Ishikawa (cell line): ENCODE measurements around the gene DIP2C.

Source experiments
- CEBPB ChIP-seq: IDR thresholded peaks from 2 replicates; pipeline ENCODE4 v1.6.1; 2012
- CREB1 ChIP-seq: IDR thresholded peaks from 2 replicates; pipeline ENCODE4 v1.6.1; 2012; ENCODE audit warnings: low read depth
- EGR1 ChIP-seq: IDR thresholded peaks from 2 replicates; pipeline ENCODE4 v1.6.1; 2012
- EP300 ChIP-seq: IDR thresholded peaks from 2 replicates; pipeline ENCODE4 v1.6.1; 2012; ENCODE audit warnings: borderline replicate concordance
- FOXM1 ChIP-seq: IDR thresholded peaks from 2 replicates; pipeline ENCODE4 v1.6.1; 2012; ENCODE audit warnings: low read depth, borderline replicate concordance
- NFIC ChIP-seq: IDR thresholded peaks from 2 replicates; pipeline ENCODE4 v1.6.1; 2012
- RAD21 ChIP-seq: IDR thresholded peaks from 2 replicates; pipeline ENCODE4 v1.6.1; 2012; ENCODE audit warnings: low read depth
- TAF1 ChIP-seq: IDR thresholded peaks from 2 replicates; pipeline ENCODE4 v1.6.1; 2012; ENCODE audit warnings: low read depth, mild to moderate bottlenecking
- TCF12 ChIP-seq: IDR thresholded peaks from 2 replicates; pipeline ENCODE4 v1.6.1; 2012; ENCODE audit warnings: low read depth
- TEAD4 ChIP-seq: IDR thresholded peaks from 2 replicates; pipeline ENCODE4 v1.6.1; 2012
- USF1 ChIP-seq: IDR thresholded peaks from 2 replicates; pipeline ENCODE4 v1.6.1; 2012
- YY1 ChIP-seq: IDR thresholded peaks from 2 replicates; pipeline ENCODE4 v1.6.1; 2012; ENCODE audit warnings: low read depth
- ZBTB7A ChIP-seq: IDR thresholded peaks from 2 replicates; pipeline ENCODE4 v1.6.1; 2012; ENCODE audit warnings: low read depth
- TF ChIP-seq, protein P1 (sequence below): IDR thresholded peaks from 2 replicates; pipeline ENCODE4 v1.6.1; 2012; ENCODE audit warnings: low read depth, mild to moderate bottlenecking
- TF ChIP-seq, protein P2 (sequence below): IDR thresholded peaks from 2 replicates; pipeline ENCODE4 v1.6.1; 2012

Gene DIP2C

GRCh38 chr10:494556-494955 is 194.9 kb downstream of the DIP2C start:
- TF ChIP-seq EGR1 (no peak), TEAD4 (no peak), NFIC (no peak), YY1 (no peak), CEBPB (no peak), ZBTB7A (no peak), RAD21 (no peak), USF1 (no peak), EP300 (no peak), TAF1 (no peak), FOXM1 (no peak), CREB1 (no peak), TCF12 (no peak)
- TF ChIP-seq, protein P1, sequence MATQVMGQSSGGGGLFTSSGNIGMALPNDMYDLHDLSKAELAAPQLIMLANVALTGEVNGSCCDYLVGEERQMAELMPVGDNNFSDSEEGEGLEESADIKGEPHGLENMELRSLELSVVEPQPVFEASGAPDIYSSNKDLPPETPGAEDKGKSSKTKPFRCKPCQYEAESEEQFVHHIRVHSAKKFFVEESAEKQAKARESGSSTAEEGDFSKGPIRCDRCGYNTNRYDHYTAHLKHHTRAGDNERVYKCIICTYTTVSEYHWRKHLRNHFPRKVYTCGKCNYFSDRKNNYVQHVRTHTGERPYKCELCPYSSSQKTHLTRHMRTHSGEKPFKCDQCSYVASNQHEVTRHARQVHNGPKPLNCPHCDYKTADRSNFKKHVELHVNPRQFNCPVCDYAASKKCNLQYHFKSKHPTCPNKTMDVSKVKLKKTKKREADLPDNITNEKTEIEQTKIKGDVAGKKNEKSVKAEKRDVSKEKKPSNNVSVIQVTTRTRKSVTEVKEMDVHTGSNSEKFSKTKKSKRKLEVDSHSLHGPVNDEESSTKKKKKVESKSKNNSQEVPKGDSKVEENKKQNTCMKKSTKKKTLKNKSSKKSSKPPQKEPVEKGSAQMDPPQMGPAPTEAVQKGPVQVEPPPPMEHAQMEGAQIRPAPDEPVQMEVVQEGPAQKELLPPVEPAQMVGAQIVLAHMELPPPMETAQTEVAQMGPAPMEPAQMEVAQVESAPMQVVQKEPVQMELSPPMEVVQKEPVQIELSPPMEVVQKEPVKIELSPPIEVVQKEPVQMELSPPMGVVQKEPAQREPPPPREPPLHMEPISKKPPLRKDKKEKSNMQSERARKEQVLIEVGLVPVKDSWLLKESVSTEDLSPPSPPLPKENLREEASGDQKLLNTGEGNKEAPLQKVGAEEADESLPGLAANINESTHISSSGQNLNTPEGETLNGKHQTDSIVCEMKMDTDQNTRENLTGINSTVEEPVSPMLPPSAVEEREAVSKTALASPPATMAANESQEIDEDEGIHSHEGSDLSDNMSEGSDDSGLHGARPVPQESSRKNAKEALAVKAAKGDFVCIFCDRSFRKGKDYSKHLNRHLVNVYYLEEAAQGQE: no peak
- TF ChIP-seq, protein P2, sequence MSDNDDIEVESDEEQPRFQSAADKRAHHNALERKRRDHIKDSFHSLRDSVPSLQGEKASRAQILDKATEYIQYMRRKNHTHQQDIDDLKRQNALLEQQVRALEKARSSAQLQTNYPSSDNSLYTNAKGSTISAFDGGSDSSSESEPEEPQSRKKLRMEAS: no peak

- TF ChIP-seq CEBPB (no peak), TAF1 (no peak), CREB1 (no peak), FOXM1 (no peak), YY1 (no peak), TCF12 (no peak)
- TF ChIP-seq, protein P2: no peak
Measured at GRCh38 chr10:494149-494542, 195.3 kb downstream of the DIP2C start.

DNA sequence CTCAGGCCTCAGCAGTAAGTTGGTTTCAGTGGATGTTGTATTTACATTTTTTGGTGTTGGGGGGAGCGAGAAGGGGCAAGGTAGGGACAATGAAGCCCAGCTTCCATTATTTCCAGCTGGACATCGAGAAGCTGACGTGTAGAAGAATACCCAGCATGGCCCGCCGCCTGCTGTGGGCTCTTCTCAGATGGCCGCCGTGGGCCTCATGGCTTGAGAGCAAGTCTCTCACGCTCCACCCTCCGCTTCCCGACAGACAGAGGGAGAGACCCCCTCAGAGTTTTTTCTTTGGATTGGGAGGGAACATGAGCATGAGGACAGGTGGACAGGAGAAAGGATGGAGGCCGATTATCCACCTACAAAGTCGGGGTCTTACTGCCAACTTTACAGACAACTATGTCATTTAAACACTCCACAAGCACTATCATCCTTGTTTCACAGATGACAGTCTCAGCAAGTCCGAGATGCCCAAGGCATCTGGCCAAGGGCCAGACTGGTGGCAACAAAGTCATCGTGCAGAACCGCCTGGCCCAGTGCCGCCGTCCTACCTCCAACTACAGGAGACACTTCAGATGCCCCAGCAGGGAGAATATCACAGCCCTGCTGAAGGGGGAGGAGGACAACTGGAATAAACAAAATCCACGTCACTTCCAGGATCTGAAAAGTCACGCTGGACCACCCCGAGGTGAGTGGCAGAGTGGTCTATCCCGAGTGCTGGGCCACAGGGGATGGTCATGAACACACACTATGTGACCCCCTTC is 195.9 kb downstream of the DIP2C start:
- TF ChIP-seq NFIC (no peak), TCF12 (no peak), FOXM1 (no peak), YY1 (no peak), TAF1 (no peak), USF1 (no peak)
- TF ChIP-seq, protein P2: no peak

DNA sequence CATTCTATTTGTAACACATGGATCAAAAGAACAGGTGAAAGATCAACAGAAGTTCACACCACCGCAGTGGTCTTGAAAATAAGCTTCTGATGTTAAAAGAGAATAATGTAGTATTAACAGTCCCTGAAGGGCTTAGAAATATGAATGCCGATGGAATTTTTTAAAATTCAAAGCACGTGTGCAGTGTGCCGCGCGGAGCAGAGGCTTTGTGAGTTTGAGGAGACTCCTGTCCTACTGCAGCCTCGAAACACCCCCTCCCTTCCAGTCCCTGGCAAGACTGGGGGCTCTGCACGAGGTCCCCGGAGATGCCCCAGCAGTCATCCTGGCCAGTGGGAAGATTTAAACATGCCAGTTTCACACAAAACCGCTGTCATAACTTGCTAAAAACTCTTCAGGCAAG is 196.6 kb downstream of the DIP2C start:
- TF ChIP-seq NFIC (no peak), ZBTB7A (no peak), FOXM1 (no peak), EGR1 (no peak), CREB1 (no peak), YY1 (no peak), TCF12 (no peak), TEAD4 (no peak), USF1 (no peak), EP300 (no peak), TAF1 (no peak), RAD21 (no peak)
- TF ChIP-seq, protein P1: no peak
- TF ChIP-seq, protein P2: no peak
